Measurements from ENCODE around the gene RNF114. TPM values are rescaled to one million over a fixed set of nuclear protein-coding genes. Genes with fewer than 3 reads are reported as not detected.

Gene RNF114
- total and polyA plus RNA-seq, 2 donors (not counting 1 experiment from before 2014, with no cell fraction given): 65.2 to 70.2 TPM

DNA sequence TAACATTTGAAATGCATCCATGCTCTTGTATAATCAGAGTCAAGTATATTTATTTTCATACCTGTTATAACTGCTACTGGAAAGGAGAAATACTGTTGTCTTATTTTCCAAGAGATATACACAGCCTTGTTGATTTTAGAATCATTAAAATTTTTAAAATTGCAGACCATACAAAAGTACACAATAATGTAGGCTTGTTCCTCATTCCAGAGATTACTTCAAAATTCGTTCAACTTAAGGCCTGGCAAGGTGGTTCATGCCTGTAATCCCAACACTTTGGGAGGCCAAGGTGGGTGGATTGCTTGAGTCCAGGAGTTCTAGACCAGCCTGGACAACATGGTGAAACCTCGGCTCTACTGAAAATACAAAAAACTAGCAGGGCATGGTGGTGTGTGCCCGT lies 6.1 kb downstream of the RNF114 start:
- DNase-seq (ENCODE audit: low read depth in 2 of 2): no peak
- Histone ChIP-seq H3K9ac (ENCODE audit: insufficient read depth, low read length) (no peak overlapping the region), H3K27me3 (ENCODE audit: control insufficient read depth, insufficient read depth, low read length) (no peaks in the 10 kb centered on the region), H3K27ac (ENCODE audit: insufficient read depth, low read length) (no peak overlapping the region), H3K4me1 (ENCODE audit: control insufficient read depth, extremely low read depth, insufficient read depth, low read length) (peaks cover 11% of the 10 kb centered on the region), H3K9me3 (ENCODE audit: control insufficient read depth, insufficient read depth, low read depth, low read length) (no peaks in the 10 kb centered on the region), H2AFZ (ENCODE audit: low read length) (no peak overlapping the region), H3K36me3 (ENCODE audit: control insufficient read depth, insufficient read depth, low read length) (peaks cover 14% of the 10 kb centered on the region), H4K20me1 (ENCODE audit: control insufficient read depth, extremely low read depth, insufficient read depth, low read length) (no peaks in the 10 kb centered on the region), H3K4me3 (replicated peaks in 1 of 4; ENCODE audit: control extremely low read depth in 1 of 4, insufficient read depth in 1 of 4, low read depth in 3 of 4, low read length in 4 of 4) (no peak overlapping the region), H3K4me2 (ENCODE audit: extremely low read depth, insufficient read depth, low read length) (no peak overlapping the region), H3K79me2 (ENCODE audit: control insufficient read depth, insufficient read depth, low read length) (peaks cover 76% of the 10 kb centered on the region)
- TF ChIP-seq EZH2 (IDR thresholded peaks at IDR 0.05; ENCODE audit: low read length, missing control alignments) (no peak), CTCF (conservative IDR thresholded peaks at IDR 0.05 in 1 of 2, IDR thresholded peaks at IDR 0.05 in 1 of 2; ENCODE audit: low read depth in 1 of 2, low read length in 2 of 2) (no peak)

DNA sequence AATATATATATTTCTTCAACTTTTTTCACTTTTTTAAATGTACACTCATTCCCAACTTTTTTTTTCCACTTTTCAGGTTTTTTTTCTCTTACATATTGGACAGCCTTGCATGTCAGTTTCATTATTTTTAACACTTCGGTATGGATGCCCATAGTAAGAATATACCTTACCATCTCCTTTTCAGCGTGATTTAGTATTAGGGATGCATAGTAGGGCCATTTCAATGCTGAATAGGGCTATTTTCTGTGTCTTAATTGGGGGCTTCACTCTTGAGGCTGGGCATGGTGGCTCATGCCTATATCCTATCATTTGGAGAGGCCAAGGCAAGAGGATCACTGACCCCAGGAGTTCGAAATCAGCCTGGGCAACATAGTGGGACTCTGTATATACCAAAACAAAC lies 6.7 kb downstream of the RNF114 start:
- Histone ChIP-seq H3K4me3 (replicated peaks in 1 of 4; ENCODE audit: control extremely low read depth in 1 of 4, insufficient read depth in 1 of 4, low read depth in 3 of 4, low read length in 4 of 4) (no peak overlapping the region), H3K36me3 (ENCODE audit: control insufficient read depth, insufficient read depth, low read length) (peaks cover 14% of the 10 kb centered on the region), H2AFZ (ENCODE audit: low read length) (no peak overlapping the region), H3K9me3 (ENCODE audit: control insufficient read depth, insufficient read depth, low read depth, low read length) (no peaks in the 10 kb centered on the region), H3K4me1 (ENCODE audit: control insufficient read depth, extremely low read depth, insufficient read depth, low read length) (peaks cover 9% of the 10 kb centered on the region), H3K9ac (ENCODE audit: insufficient read depth, low read length) (no peak overlapping the region), H3K27ac (ENCODE audit: insufficient read depth, low read length) (no peak overlapping the region), H3K4me2 (ENCODE audit: extremely low read depth, insufficient read depth, low read length) (no peak overlapping the region), H4K20me1 (ENCODE audit: control insufficient read depth, extremely low read depth, insufficient read depth, low read length) (no peaks in the 10 kb centered on the region), H3K27me3 (ENCODE audit: control insufficient read depth, insufficient read depth, low read length) (no peaks in the 10 kb centered on the region), H3K79me2 (ENCODE audit: control insufficient read depth, insufficient read depth, low read length) (peaks cover 71% of the 10 kb centered on the region)
- no peak for DNase-seq (ENCODE audit: low read depth in 2 of 2)
- no peak for TF ChIP-seq EZH2 (IDR thresholded peaks at IDR 0.05; ENCODE audit: low read length, missing control alignments)
- TF ChIP-seq CTCF (conservative IDR thresholded peaks at IDR 0.05 in 1 of 2, IDR thresholded peaks at IDR 0.05 in 1 of 2; ENCODE audit: low read depth in 1 of 2, low read length in 2 of 2): no peak

GRCh38 chr20:49945306-49945700 lies 9.1 kb downstream of the RNF114 start:
- no peak overlapping the region for H2AFZ ChIP-seq (ENCODE audit: low read length)
- DNase-seq (ENCODE audit: low read depth in 2 of 2): no peak
- H3K27me3 ChIP-seq (ENCODE audit: control insufficient read depth, insufficient read depth, low read length): no peaks in the 10 kb centered on the region
- peaks cover 48% of the 10 kb centered on the region for H3K79me2 ChIP-seq (ENCODE audit: control insufficient read depth, insufficient read depth, low read length)
- no peaks in the 10 kb centered on the region for H4K20me1 ChIP-seq (ENCODE audit: control insufficient read depth, extremely low read depth, insufficient read depth, low read length)
- H3K4me3 ChIP-seq (replicated peaks in 1 of 4; ENCODE audit: control extremely low read depth in 1 of 4, insufficient read depth in 1 of 4, low read depth in 3 of 4, low read length in 4 of 4): no peak overlapping the region
- H3K4me1 ChIP-seq (ENCODE audit: control insufficient read depth, extremely low read depth, insufficient read depth, low read length): peaks cover 17% of the 10 kb centered on the region
- peaks cover 15% of the 10 kb centered on the region for H3K36me3 ChIP-seq (ENCODE audit: control insufficient read depth, insufficient read depth, low read length)
- no peak overlapping the region for H3K4me2 ChIP-seq (ENCODE audit: extremely low read depth, insufficient read depth, low read length)
- no peak overlapping the region for H3K9ac ChIP-seq (ENCODE audit: insufficient read depth, low read length)
- no peak overlapping the region for H3K27ac ChIP-seq (ENCODE audit: insufficient read depth, low read length)
- H3K9me3 ChIP-seq (ENCODE audit: control insufficient read depth, insufficient read depth, low read depth, low read length): no peaks in the 10 kb centered on the region
- TF ChIP-seq EZH2 (IDR thresholded peaks at IDR 0.05; ENCODE audit: low read length, missing control alignments): no peak
- TF ChIP-seq CTCF (conservative IDR thresholded peaks at IDR 0.05 in 1 of 2, IDR thresholded peaks at IDR 0.05 in 1 of 2; ENCODE audit: low read depth in 1 of 2, low read length in 2 of 2): no peak
